ENCODE measurements around the gene MATR3.

MATR3 gene

DNA sequence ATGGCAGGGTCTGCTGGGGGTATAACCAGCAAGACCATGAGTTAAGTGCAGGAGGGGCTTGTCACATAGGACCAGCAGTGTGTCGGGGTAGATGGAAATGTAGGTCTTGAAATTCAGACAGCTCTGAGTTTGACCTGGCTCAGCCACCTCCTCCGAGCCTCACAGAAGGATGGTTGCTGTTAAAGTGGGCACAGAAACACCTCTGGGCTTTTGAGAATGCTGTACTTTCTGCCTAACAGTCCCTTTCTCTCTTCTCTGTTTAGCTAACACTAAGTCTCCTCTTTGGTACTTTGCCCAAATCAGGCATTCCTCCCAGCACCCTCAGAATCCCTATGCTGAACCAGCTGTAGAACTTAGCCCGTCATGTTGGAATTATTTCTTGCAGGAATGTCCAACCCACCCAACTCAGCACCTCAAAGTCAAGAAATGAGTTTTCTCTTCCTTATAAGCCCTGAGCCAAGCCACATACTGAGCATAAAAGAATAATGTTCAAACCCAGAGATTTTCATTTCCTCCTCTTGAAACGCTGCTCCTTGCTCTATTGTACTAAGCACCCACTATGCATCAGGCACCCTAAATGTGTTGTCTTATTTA, 41.7 kb upstream of the MATR3 start:
- TF ChIP-seq, protein P1, sequence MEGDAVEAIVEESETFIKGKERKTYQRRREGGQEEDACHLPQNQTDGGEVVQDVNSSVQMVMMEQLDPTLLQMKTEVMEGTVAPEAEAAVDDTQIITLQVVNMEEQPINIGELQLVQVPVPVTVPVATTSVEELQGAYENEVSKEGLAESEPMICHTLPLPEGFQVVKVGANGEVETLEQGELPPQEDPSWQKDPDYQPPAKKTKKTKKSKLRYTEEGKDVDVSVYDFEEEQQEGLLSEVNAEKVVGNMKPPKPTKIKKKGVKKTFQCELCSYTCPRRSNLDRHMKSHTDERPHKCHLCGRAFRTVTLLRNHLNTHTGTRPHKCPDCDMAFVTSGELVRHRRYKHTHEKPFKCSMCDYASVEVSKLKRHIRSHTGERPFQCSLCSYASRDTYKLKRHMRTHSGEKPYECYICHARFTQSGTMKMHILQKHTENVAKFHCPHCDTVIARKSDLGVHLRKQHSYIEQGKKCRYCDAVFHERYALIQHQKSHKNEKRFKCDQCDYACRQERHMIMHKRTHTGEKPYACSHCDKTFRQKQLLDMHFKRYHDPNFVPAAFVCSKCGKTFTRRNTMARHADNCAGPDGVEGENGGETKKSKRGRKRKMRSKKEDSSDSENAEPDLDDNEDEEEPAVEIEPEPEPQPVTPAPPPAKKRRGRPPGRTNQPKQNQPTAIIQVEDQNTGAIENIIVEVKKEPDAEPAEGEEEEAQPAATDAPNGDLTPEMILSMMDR (IDR thresholded peaks at IDR 0.05; ENCODE audit: low read depth, low read length): no peak
- H3K4me3 ChIP-seq (replicated peaks in 1 of 2; ENCODE audit: low read depth in 2 of 2, low read length in 2 of 2): no peak overlapping the region
- peak in 1 of 2 donors; percentile 61 for DNase-seq (ENCODE audit: low read depth in 2 of 2)

DNA sequence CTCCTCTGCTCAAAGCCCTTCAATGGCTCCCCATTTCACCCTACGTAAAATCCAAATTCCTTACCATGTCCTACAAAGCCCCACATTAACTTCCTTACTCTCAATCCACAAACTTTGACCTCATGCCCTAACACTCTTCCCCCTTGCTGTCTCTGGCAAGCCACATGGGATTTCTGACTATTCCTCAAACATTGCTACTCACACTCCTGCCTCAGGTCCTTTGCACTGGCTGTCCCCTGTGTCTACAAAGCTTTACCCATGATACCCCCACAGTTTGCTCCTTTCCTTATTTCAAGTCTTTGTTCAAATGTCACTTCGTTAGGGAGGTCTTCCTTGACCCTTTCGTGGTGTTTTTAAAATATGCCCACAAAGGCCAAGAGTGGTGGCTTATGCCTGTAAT, 40.4 kb upstream of the MATR3 start:
- H3K4me3 ChIP-seq (replicated peaks in 1 of 2; ENCODE audit: low read depth in 2 of 2, low read length in 2 of 2): no peak overlapping the region
- TF ChIP-seq, protein P1 (IDR thresholded peaks at IDR 0.05; ENCODE audit: low read depth, low read length): no peak
- DNase-seq (ENCODE audit: low read depth in 2 of 2): no peak

DNA sequence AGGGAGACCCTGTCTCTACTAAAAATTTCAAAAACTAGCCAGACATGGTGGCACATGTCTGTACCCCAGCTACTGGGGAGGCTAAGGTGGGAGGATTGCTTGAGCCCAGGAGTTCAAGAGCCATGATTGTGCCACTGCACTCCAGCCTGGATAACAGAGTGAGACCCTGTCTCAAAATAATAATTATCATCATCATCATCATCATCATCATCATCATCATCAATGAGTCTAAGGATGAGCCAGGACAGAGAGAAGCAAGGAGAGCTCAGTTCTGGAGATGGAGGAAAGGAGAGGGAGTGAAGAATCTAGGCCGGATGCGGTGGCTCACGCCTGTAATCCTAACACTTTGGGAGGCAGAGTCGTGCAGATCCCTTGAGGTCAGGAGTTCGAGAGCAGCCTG, 36.7 kb upstream of the MATR3 start:
- TF ChIP-seq, protein P1 (IDR thresholded peaks at IDR 0.05; ENCODE audit: low read depth, low read length): no peak
- DNase-seq (ENCODE audit: low read depth in 2 of 2): no peak
- H3K4me3 ChIP-seq (replicated peaks in 1 of 2; ENCODE audit: low read depth in 2 of 2, low read length in 2 of 2): no peak overlapping the region

DNA sequence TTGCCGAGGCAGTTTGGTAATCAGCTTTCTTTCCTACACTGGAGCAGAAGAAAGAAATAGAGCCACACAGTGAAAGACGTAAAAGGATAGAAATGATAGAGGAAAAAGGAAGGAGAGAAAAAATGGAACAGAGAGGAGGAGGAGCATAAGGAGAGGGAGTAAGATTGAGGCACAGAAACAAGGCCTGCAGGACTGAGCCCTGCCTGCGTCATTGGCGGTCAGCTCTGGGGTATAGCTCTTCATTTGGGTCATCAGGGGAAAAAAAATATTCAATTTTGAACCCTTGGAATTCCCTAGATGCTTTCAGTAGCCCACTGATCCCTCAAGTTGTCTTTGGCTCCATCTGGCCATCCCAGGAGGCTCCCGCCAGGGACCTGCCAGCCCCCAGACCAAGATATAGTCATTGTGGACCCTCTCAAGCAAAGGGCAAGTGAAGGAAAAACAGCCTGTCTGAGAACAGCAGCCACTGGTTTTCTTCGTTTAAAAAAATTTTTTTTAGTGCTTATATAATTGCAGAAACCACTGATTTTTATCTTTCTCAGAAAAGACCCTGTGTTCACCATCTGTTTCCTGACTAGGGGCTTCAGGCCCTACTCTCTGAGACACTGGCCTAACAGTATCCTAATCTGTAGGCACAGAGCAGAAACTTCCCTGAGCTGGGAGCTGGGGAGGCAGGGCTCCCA, 31.3 kb upstream of the MATR3 start:
- TF ChIP-seq, protein P1 (IDR thresholded peaks at IDR 0.05; ENCODE audit: low read depth, low read length): no peak
- DNase-seq (ENCODE audit: low read depth in 2 of 2): no peak

DNA sequence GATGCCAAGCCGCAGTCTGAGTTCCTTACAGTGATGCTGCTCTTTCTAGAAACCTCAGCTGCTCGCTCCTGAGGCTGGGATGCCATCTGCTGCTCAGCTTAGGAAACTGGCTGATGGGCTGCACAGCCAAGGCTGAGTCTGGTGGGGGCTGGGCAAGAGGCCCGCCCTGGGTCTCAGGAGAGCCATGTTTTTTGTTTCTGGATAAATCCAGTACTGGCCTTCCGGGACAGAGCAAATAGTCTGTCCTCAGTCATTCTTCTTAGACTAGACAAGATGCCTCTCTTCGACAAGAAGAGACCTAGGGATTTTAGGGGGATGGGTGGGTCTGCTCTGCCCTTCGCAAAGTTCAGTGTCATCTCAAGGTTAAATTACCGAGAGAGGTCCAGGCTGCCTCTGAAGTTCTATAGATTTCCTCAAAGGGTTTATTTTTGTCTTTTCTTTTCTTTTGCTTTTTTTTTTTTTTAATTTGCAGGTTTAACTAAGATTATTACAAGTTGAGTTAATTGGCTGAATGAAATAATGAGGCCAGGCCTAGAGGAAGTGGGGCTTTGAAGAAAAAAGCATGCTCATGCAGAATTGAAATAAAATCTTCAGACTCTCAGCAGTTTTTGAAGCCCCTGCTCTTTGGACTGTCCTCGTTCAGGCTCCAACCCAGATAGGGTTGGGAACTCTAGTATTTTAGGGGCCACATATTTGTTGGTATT, 30.6 kb upstream of the MATR3 start:
- peak; percentile 94 to 96 for DNase-seq (ENCODE audit: low read depth in 2 of 2)
- no peak overlapping the region for H3K4me3 ChIP-seq (replicated peaks in 1 of 2; ENCODE audit: low read depth in 2 of 2, low read length in 2 of 2)
- TF ChIP-seq, protein P1 (IDR thresholded peaks at IDR 0.05; ENCODE audit: low read depth, low read length): peak; percentile 97

More for the DNA sequence above, 31.3 kb upstream of the MATR3 start:
- no peak overlapping the region for H3K4me3 ChIP-seq (replicated peaks in 1 of 2; ENCODE audit: low read depth in 2 of 2, low read length in 2 of 2)

DNA sequence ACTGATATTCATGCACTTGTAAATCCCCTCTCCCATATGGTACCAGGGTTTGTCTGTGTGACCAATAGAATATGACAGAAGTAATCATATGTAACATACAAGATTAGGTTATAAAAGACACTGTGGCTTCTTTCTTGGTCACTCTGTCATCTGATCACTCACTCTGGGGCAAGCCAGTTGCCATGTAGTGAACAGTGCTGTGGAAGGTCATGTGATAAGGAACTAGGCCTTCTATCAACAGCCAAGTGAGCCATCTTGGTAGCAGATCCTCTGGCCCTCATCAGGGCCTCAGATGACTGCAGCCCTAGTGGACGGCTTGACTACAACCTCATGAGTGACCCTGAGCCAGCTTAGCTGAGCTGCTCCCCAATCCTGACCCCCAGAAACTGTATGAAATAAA, 30.0 kb upstream of the MATR3 start:
- no peak overlapping the region for H3K4me3 ChIP-seq (replicated peaks in 1 of 2; ENCODE audit: low read depth in 2 of 2, low read length in 2 of 2)
- no peak for DNase-seq (ENCODE audit: low read depth in 2 of 2)
- TF ChIP-seq, protein P1 (IDR thresholded peaks at IDR 0.05; ENCODE audit: low read depth, low read length): no peak

All from cardiac fibroblast (primary cell).